MCF 10A (cell line): ENCODE results near the gene SHISA8. TPM values are rescaled to one million over a fixed set of nuclear protein-coding genes. Genes with fewer than 3 reads are reported as not detected.
A peak's percentile ranks its signal among the peaks of the same experiment; 100 is the strongest.

Experiments used
- BruUV-seq: library from RNA; stranded (reverse); fragments of 400-500 nt; replicated peaks from 2 replicates; lab custom pipeline; 2021; lab: Mats Ljungman, UMichigan
- CTCF ChIA-PET: fragments of 300-600 bp; sonication (Branson Sonifier 250); formaldehyde crosslinking; extraction: SDS; loops from one replicate; lab custom pipeline; 2021; ENCODE audit warnings: antibody characterized with exemption, inconsistent platforms; lab: Yijun Ruan, JAX
- POLR2A ChIA-PET: fragments of 300-600, 350-650 bp; sonication (Branson Sonifier 250); formaldehyde crosslinking; extraction: SDS; loops from one replicate; lab custom pipeline; 2020; ENCODE audit warnings: antibody characterized with exemption, inconsistent platforms; lab: Yijun Ruan, JAX
- DNase-seq: peaks from one replicate; pipeline ENCODE4 v3.0.0-alpha.2; 2018; ENCODE audit not compliant: unreplicated experiment
- H3K27ac Mint-ChIP-seq: one replicate; pipeline ENCODE4 v1.8.0; 2022; ENCODE audit warnings: mild to moderate bottlenecking, low read depth, mixed read lengths; ENCODE audit not compliant: unreplicated experiment
- H3K27me3 Mint-ChIP-seq: one replicate; pipeline ENCODE4 v1.8.0; 2022; ENCODE audit warnings: mixed read lengths; ENCODE audit not compliant: insufficient read depth, unreplicated experiment
- H3K36me3 Mint-ChIP-seq: one replicate; pipeline ENCODE4 v1.8.0; 2022; ENCODE audit warnings: mild to moderate bottlenecking, moderate library complexity, mixed read lengths; ENCODE audit not compliant: insufficient read depth, unreplicated experiment
- H3K4me1 Mint-ChIP-seq: one replicate; pipeline ENCODE4 v1.8.0; 2022; ENCODE audit warnings: mixed read lengths; ENCODE audit not compliant: insufficient read depth, unreplicated experiment
- H3K4me3 Mint-ChIP-seq: one replicate; pipeline ENCODE4 v1.8.0; 2022; ENCODE audit warnings: mild to moderate bottlenecking, moderate library complexity, mixed read lengths; ENCODE audit not compliant: unreplicated experiment
- H3K9me3 Mint-ChIP-seq: one replicate; pipeline ENCODE4 v1.8.0; 2022; ENCODE audit warnings: mixed read lengths; ENCODE audit not compliant: unreplicated experiment
- intact Hi-C: fragments of 100-400 bp; cut with micrococcal nuclease; formaldehyde crosslinking; loops from 2 replicates; pipeline ENCODE4 v1.14.1; 2022
- total RNA-seq: library from RNA; stranded (reverse); gene quantifications from 2 replicates; pipeline ENCODE4 v1.2.3, GENCODE V29; 2022
- TF ChIP-seq, protein P1 (sequence below): fragments of 200-600 bp; IDR thresholded peaks from one replicate; pipeline ENCODE4 v1.8.0; 2022; ENCODE audit warnings: antibody characterized with exemption, mild to moderate bottlenecking; ENCODE audit not compliant: unreplicated experiment

Gene SHISA8
- total RNA-seq, 1 experiment from 2014 or later, result not detected

DNA sequence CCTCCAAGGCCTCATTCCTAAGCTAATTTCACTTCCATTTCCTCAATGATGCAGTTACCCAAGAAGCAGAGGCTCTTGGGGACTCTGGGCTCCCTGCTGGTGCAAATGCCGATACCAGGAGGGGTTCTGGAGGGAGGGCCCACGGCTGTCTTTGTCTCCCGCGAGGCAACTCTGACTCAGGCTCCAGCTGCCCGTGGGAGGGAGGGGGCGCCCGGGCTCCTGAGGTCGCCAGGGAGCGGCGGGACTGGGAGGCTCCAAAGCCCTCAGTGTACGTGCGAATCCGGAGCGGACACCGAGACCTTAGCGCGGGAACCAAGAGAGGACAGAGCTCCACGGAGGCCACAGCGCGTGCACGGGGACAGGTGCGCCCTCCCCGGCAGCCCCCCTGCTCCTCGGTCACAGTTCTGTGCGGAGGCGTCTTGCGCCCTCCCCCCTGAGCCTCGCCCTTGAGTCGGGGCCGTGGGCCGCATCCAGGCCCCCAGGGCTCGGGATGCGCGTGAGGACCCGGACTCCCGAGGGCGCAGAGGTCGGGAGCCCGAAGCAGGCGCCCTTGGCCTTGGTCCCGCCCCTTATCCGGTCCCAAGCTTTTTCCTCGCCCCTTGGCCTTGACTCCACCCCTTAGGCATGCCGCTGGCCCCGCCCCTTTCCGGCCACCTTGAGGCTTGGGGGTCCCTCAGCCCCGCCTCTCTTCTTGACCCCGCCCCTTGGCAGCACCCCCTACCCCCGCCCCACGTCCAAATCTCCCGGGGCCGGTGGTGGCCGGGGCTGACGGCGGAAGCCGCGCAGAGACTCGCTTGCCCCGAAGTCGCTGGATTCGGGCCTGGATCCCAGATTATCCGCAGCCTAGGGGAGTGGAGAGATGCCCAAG lies 4.7 kb upstream of the SHISA8 start:
- ChIA-PET POLR2A (no interaction called here), CTCF (no interaction called here)
- Mint-ChIP-seq H3K27ac (no peak overlapping the region), H3K4me3 (no peak overlapping the region), H3K36me3 (no peaks in the 10 kb centered on the region), H3K27me3 (peaks cover 19% of the 10 kb centered on the region), H3K4me1 (no peaks in the 10 kb centered on the region), H3K9me3 (no peaks in the 10 kb centered on the region)
- TF ChIP-seq, protein P1, sequence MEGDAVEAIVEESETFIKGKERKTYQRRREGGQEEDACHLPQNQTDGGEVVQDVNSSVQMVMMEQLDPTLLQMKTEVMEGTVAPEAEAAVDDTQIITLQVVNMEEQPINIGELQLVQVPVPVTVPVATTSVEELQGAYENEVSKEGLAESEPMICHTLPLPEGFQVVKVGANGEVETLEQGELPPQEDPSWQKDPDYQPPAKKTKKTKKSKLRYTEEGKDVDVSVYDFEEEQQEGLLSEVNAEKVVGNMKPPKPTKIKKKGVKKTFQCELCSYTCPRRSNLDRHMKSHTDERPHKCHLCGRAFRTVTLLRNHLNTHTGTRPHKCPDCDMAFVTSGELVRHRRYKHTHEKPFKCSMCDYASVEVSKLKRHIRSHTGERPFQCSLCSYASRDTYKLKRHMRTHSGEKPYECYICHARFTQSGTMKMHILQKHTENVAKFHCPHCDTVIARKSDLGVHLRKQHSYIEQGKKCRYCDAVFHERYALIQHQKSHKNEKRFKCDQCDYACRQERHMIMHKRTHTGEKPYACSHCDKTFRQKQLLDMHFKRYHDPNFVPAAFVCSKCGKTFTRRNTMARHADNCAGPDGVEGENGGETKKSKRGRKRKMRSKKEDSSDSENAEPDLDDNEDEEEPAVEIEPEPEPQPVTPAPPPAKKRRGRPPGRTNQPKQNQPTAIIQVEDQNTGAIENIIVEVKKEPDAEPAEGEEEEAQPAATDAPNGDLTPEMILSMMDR, result no peak
- DNase-seq, result no peak
- BruUV-seq, result no TSS peak
- intact Hi-C loops, result no loop called here

DNA sequence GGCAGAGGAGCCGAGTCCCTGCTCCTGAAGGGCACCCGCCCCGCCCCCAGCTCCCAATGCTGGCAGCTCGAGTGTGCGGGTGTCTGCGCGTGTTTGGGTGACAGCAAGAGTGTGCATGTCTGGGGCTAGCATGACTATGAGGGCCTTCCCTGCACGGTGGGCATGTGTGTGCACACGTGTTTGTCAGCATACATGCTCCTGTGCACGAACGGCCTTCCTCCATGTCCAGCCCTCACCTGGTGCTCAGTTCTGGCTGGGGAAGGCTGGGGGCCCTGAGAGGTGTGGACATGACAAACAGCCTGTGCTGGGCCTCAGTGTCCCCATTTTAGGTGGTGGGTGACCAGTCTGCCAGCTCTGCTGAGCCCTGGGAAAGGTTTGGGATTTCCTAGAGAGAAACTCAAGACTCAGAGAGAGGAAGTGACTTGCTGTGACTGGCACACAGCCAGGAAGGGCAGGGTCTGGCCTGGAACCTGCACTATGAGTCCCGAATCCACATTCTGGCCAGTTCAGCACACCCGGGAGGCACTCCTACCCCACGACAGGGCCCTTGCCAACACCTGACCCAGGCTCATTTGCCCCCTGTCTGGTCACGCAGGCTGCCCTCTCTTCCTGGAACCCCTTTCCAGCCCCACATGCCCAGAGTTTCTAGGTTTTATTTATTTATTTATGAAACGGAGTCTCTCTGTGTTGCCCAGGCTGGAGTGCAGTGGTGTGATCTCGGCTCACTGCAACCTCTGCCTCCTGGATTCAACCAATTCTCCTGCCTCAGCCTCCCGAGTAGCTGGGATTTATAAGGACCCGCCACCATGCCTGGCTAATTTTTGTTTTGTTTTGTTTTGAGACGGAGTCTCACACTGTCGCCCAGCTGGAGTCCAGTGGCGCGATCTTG lies 3.3 kb upstream of the SHISA8 start:
- BruUV-seq, result no TSS peak
- TF ChIP-seq, protein P1, result no peak
- no peak overlapping the region for H3K27ac Mint-ChIP-seq
- H3K4me1 Mint-ChIP-seq, result no peaks in the 10 kb centered on the region
- peak; percentile 77 for DNase-seq
- ChIA-PET CTCF (interaction anchor here (0.6 kb wide), 2 partner anchors 32 to 519 kb away, joined by 3 to 5 read pairs; no protein-coding TSS in a partner anchor), POLR2A (no interaction called here)
- H3K36me3 Mint-ChIP-seq, result no peaks in the 10 kb centered on the region
- intact Hi-C loops, result no loop called here
- no peaks in the 10 kb centered on the region for H3K9me3 Mint-ChIP-seq
- peaks cover 27% of the 10 kb centered on the region for H3K27me3 Mint-ChIP-seq
- no peak overlapping the region for H3K4me3 Mint-ChIP-seq

DNA sequence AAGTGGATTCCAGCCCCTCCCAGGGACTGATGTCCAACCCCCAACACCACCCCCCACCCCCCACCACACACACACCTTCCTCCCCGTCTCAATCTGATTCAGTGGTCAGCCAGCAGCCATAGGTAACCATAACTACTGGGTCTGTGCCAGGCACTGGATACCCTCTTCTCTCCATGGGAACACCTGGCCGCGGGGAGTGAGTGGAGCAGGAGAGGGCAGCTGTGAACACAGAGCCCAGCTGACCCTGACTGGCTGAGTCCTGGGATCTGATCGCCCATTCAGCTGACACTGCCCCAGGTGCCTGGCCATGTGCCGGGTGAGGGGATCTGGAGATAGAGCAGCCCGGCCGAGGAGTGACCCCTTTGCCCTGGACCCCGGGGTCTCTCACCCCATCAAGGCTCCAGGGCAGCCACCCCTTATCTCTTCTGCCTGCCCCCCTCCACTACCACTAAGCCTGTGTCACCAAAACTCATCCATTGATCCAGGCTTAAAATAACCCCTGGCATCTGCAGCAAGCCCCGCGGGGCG lies 2.6 kb upstream of the SHISA8 start:
- Mint-ChIP-seq H3K4me1 (no peaks in the 10 kb centered on the region), H3K36me3 (no peaks in the 10 kb centered on the region), H3K9me3 (no peaks in the 10 kb centered on the region), H3K27me3 (peaks cover 34% of the 10 kb centered on the region), H3K4me3 (no peak overlapping the region), H3K27ac (no peak overlapping the region)
- BruUV-seq, result no TSS peak
- ChIA-PET POLR2A (no interaction called here), CTCF (interaction anchor here (0.6 kb wide), 3 partner anchors 33 to 518 kb away, joined by 3 to 5 read pairs (median 5); no protein-coding TSS in a partner anchor)
- intact Hi-C loops, result no loop called here
- TF ChIP-seq, protein P1, result no peak
- no peak for DNase-seq
